Caco-2 (cell line): ENCODE results near the gene TSPAN9. TPM values are rescaled to one million over a fixed set of nuclear protein-coding genes. Genes with fewer than 3 reads are reported as not detected.

Experiments used
- BruUV-seq: library from RNA; stranded (reverse); fragments of 400-500 nt; replicated peaks from 2 replicates; lab custom pipeline; 2021; lab: Mats Ljungman, UMichigan
- CTCF ChIA-PET: fragments of 300-600 bp; sonication (Branson Sonifier 250); formaldehyde crosslinking; loops from one replicate; lab custom pipeline; 2022; ENCODE audit warnings: antibody characterized with exemption; lab: Charles Lee
- POLR2A ChIA-PET: fragments of 300-600 bp; sonication (Branson Sonifier 250); formaldehyde crosslinking; loops from one replicate; lab custom pipeline; 2022; ENCODE audit warnings: antibody characterized with exemption; lab: Charles Lee
- DNase-seq, 2 experiments: peaks; one replicate each; pipeline versions ENCODE4 v3.0.0 to v3.0.0-alpha.2; 2020 to 2022
- H3K27me3 ChIP-seq: replicated peaks from 2 replicates; pipeline ENCODE4 v1.6.0; 2011; ENCODE audit warnings: low read length; ENCODE audit not compliant: control insufficient read depth, insufficient read depth
- H3K36me3 ChIP-seq: 2 replicates; pipeline ENCODE4 v1.5.1; 2011; ENCODE audit warnings: low read length; ENCODE audit not compliant: control insufficient read depth, insufficient read depth
- H3K4me1 ChIP-seq: fragments of 250-450 bp; sonication (Bioruptor Pico); 2 replicates; pipeline ENCODE4 v1.5.1; 2020; ENCODE audit warnings: mild to moderate bottlenecking
- H3K4me3 ChIP-seq: 2 replicates; pipeline ENCODE4 v1.5.1; 2011; ENCODE audit warnings: low read depth, mild to moderate bottlenecking, control low read depth, low read length
- H3K9me3 ChIP-seq: fragments of 250-450 bp; sonication (Bioruptor Pico); 2 replicates; pipeline ENCODE4 v1.5.1; 2020; ENCODE audit warnings: mild to moderate bottlenecking, moderate library complexity
- H3K27ac Mint-ChIP-seq: one replicate; pipeline ENCODE4 v1.8.0; 2022; ENCODE audit warnings: mixed read lengths; ENCODE audit not compliant: unreplicated experiment
- H3K27me3 Mint-ChIP-seq: one replicate; pipeline ENCODE4 v1.8.0; 2022; ENCODE audit warnings: mixed read lengths; ENCODE audit not compliant: insufficient read depth, unreplicated experiment
- H3K36me3 Mint-ChIP-seq: one replicate; pipeline ENCODE4 v1.8.0; 2022; ENCODE audit warnings: mild to moderate bottlenecking, mixed read lengths; ENCODE audit not compliant: insufficient read depth, unreplicated experiment
- H3K4me1 Mint-ChIP-seq: one replicate; pipeline ENCODE4 v1.8.0; 2022; ENCODE audit warnings: low read depth, mixed read lengths; ENCODE audit not compliant: unreplicated experiment
- H3K4me3 Mint-ChIP-seq: one replicate; pipeline ENCODE4 v1.8.0; 2022; ENCODE audit warnings: mild to moderate bottlenecking, moderate library complexity, mixed read lengths; ENCODE audit not compliant: unreplicated experiment
- H3K9me3 Mint-ChIP-seq: one replicate; pipeline ENCODE4 v1.8.0; 2022; ENCODE audit warnings: mixed read lengths; ENCODE audit not compliant: unreplicated experiment
- CTCF ChIP-seq, 2 experiments: fragments of 200-600 bp in 1 of 2; IDR thresholded peaks; 1 replicate in 1 of 2; 2 replicates in 1 of 2; pipeline versions ENCODE4 v1.5.1 to v1.8.0; 2011 to 2022; ENCODE audit warnings: antibody characterized with exemption in 1 of 2, control low read depth in 1 of 2, inconsistent platforms in 1 of 2, low read depth in 1 of 2, low read length in 1 of 2, mild to moderate bottlenecking in 1 of 2, moderate library complexity in 1 of 2; ENCODE audit not compliant: insufficient read depth in 1 of 2, severe bottlenecking in 1 of 2, unreplicated experiment in 1 of 2
- intact Hi-C: fragments of 100-400 bp; cut with micrococcal nuclease; formaldehyde crosslinking; loops from one replicate; pipeline ENCODE4 v1.10.0; 2022; ENCODE audit not compliant: unreplicated experiment
- total RNA-seq: library from RNA; stranded (reverse); gene quantifications from 2 replicates; pipeline ENCODE4 v1.2.3, GENCODE V29; 2022

Gene TSPAN9
- total RNA-seq, 1 experiment from 2014 or later: 49.1 TPM

GRCh38 chr12:3107071-3107583, 29.9 kb downstream of the TSPAN9 start:
- Mint-ChIP-seq H3K27me3 (no peaks in the 10 kb centered on the region), H3K9me3 (no peaks in the 10 kb centered on the region), H3K36me3 (no peaks in the 10 kb centered on the region), H3K4me1 (peaks cover 31% of the 10 kb centered on the region), H3K4me3 (no peak overlapping the region), H3K27ac (no peak overlapping the region)
- no peak for TF ChIP-seq CTCF (IDR thresholded peaks at IDR 0.05; ENCODE audit: insufficient read depth in 1 of 2, low read depth in 1 of 2, low read length in 1 of 2, severe bottlenecking in 1 of 2, unreplicated experiment in 1 of 2)
- ChIA-PET POLR2A (no interaction called here), CTCF (no interaction called here)
- H3K4me3 ChIP-seq: no peak overlapping the region
- no peaks in the 10 kb centered on the region for H3K27me3 ChIP-seq
- intact Hi-C loops: no loop called here
- H3K4me1 ChIP-seq: peaks cover 25% of the 10 kb centered on the region
- no peaks in the 10 kb centered on the region for H3K36me3 ChIP-seq
- no peaks in the 10 kb centered on the region for H3K9me3 ChIP-seq
- no TSS peak for BruUV-seq
- DNase-seq: no peak

- Histone ChIP-seq H3K9me3 (no peaks in the 10 kb centered on the region), H3K27me3 (no peaks in the 10 kb centered on the region), H3K4me1 (peaks cover 22% of the 10 kb centered on the region), H3K36me3 (no peaks in the 10 kb centered on the region), H3K4me3 (no peak overlapping the region)
- intact Hi-C loops: no loop called here
- no peak for TF ChIP-seq CTCF (IDR thresholded peaks at IDR 0.05; ENCODE audit: insufficient read depth in 1 of 2, low read depth in 1 of 2, low read length in 1 of 2, severe bottlenecking in 1 of 2, unreplicated experiment in 1 of 2)
- Mint-ChIP-seq H3K27me3 (no peaks in the 10 kb centered on the region), H3K4me1 (peaks cover 30% of the 10 kb centered on the region), H3K27ac (no peak overlapping the region), H3K9me3 (no peaks in the 10 kb centered on the region), H3K4me3 (no peak overlapping the region), H3K36me3 (no peaks in the 10 kb centered on the region)
- DNase-seq: no peak
- BruUV-seq: no TSS peak
- ChIA-PET CTCF (no interaction called here), POLR2A (no interaction called here)
Measured at GRCh38 chr12:3107954-3108353, 30.8 kb downstream of the TSPAN9 start.

- intact Hi-C loops: no loop called here
- TF ChIP-seq CTCF (IDR thresholded peaks at IDR 0.05; ENCODE audit: insufficient read depth in 1 of 2, low read depth in 1 of 2, low read length in 1 of 2, severe bottlenecking in 1 of 2, unreplicated experiment in 1 of 2): no peak
- Mint-ChIP-seq H3K4me3 (no peak overlapping the region), H3K9me3 (no peaks in the 10 kb centered on the region), H3K27ac (no peak overlapping the region), H3K36me3 (no peaks in the 10 kb centered on the region), H3K4me1 (peaks cover 12% of the 10 kb centered on the region), H3K27me3 (no peaks in the 10 kb centered on the region)
- DNase-seq: no peak
- no peaks in the 10 kb centered on the region for H3K27me3 ChIP-seq
- BruUV-seq: no TSS peak
- no peaks in the 10 kb centered on the region for H3K9me3 ChIP-seq
- H3K4me1 ChIP-seq: no peaks in the 10 kb centered on the region
- no peak overlapping the region for H3K4me3 ChIP-seq
- ChIA-PET POLR2A (no interaction called here), CTCF (interaction anchor here (1.0 kb wide), 1 partner anchor 25 kb away, joined by 3 read pairs; no protein-coding TSS in a partner anchor)
- H3K36me3 ChIP-seq: peaks cover 1% of the 10 kb centered on the region; the same call in 1 of the 2 replicates
Measured at GRCh38 chr12:3110578-3110977, 33.4 kb downstream of the TSPAN9 start.
